OCI-LY7 (cell line): Measurements from ENCODE around the gene ARAP3. TPM values are rescaled to one million over a fixed set of nuclear protein-coding genes. Genes with fewer than 3 reads are reported as not detected.

Experiments used
- BruUV-seq: library from RNA; stranded (reverse); fragments of 400-500 nt; replicated peaks from 2 replicates; lab custom pipeline; 2021; lab: Mats Ljungman, UMichigan
- CTCF ChIA-PET: fragments of 300-600 bp; sonication (Branson Sonifier 250); formaldehyde crosslinking; loops from one replicate; lab custom pipeline; 2022; ENCODE audit warnings: antibody characterized with exemption; ENCODE audit not compliant: unreplicated experiment; lab: Charles Lee
- POLR2A ChIA-PET: fragments of 300-600 bp; sonication (Branson Sonifier 250); formaldehyde crosslinking; loops from one replicate; lab custom pipeline; 2022; ENCODE audit warnings: antibody characterized with exemption; lab: Charles Lee
- DNase-seq: peaks from one replicate; pipeline ENCODE4 v3.0.0-alpha.2; 2015; ENCODE audit warnings: low spot score
- H2AFZ ChIP-seq: fragments of 200-600 bp; sonication (generic), shearing (Covaris generic); 2 replicates; pipeline ENCODE4 v1.6.1; 2014; ENCODE audit warnings: mild to moderate bottlenecking, antibody characterized with exemption, low read length, moderate library complexity
- H3K27ac ChIP-seq: fragments of 200-600 bp; sonication (generic); 2 replicates; pipeline ENCODE4 v1.5.1; 2014; ENCODE audit warnings: mixed run types, low read depth, mild to moderate bottlenecking, moderate library complexity, low read length, inconsistent platforms; ENCODE audit not compliant: poor library complexity, severe bottlenecking
- H3K36me3 ChIP-seq: fragments of 200-600 bp; sonication (generic); 2 replicates; pipeline ENCODE4 v1.6.1; 2014; ENCODE audit warnings: mild to moderate bottlenecking, antibody characterized with exemption, low read length, moderate library complexity, mixed read lengths; ENCODE audit not compliant: insufficient read depth
- H3K4me1 ChIP-seq: fragments of 200-600 bp; sonication (generic); 2 replicates; pipeline ENCODE4 v1.5.1; 2014; ENCODE audit warnings: mild to moderate bottlenecking, low read length; ENCODE audit not compliant: insufficient read depth, poor library complexity, severe bottlenecking
- H3K4me2 ChIP-seq: fragments of 200-600 bp; sonication (generic); 2 replicates; pipeline ENCODE4 v1.6.1; 2014; ENCODE audit warnings: mild to moderate bottlenecking, low read length
- H3K4me3 ChIP-seq: fragments of 200-600 bp; sonication (generic); 2 replicates; pipeline ENCODE4 v1.5.1; 2014; ENCODE audit warnings: mild to moderate bottlenecking, low read depth, low read length; ENCODE audit not compliant: poor library complexity, severe bottlenecking
- H3K79me2 ChIP-seq: fragments of 200-600 bp; sonication (generic); 2 replicates; pipeline ENCODE4 v1.6.1; 2016; ENCODE audit warnings: low read depth, mild to moderate bottlenecking, low read length, moderate library complexity, mixed read lengths; ENCODE audit not compliant: insufficient read depth
- H3K9me2 ChIP-seq: fragments of 200-600 bp; sonication (generic); 2 replicates; pipeline ENCODE4 v1.6.1; 2016; ENCODE audit warnings: mild to moderate bottlenecking, low read length, mixed read lengths; ENCODE audit not compliant: insufficient read depth
- H3K9me3 ChIP-seq: fragments of 200-600 bp; sonication (generic); 2 replicates; pipeline ENCODE4 v1.6.1; 2014; ENCODE audit warnings: mild to moderate bottlenecking, mixed run types, low read length, mixed read lengths
- H4K20me1 ChIP-seq: fragments of 200-600 bp; sonication (generic); 2 replicates; pipeline ENCODE4 v1.6.1; 2014; ENCODE audit warnings: mild to moderate bottlenecking, antibody characterized with exemption, low read length, moderate library complexity, mixed read lengths; ENCODE audit not compliant: insufficient read depth
- CTCF ChIP-seq: fragments of 200-600 bp; sonication (generic); conservative IDR thresholded peaks from 2 replicates; pipeline ENCODE4 v1.5.1; 2014; ENCODE audit warnings: mild to moderate bottlenecking, antibody characterized with exemption, low read length, moderate library complexity, mixed read lengths
- EZH2phosphoT487 ChIP-seq: fragments of 200-600 bp; sonication (generic); IDR thresholded peaks from 2 replicates; pipeline ENCODE4 v1.6.1; 2018; ENCODE audit warnings: low read depth, borderline replicate concordance, mild to moderate bottlenecking, mixed run types, antibody characterized with exemption, low read length, moderate library complexity, mixed read lengths
- intact Hi-C: fragments of 100-400 bp; cut with micrococcal nuclease; formaldehyde crosslinking; loops from one replicate; pipeline ENCODE4 v1.10.0; 2022; ENCODE audit not compliant: unreplicated experiment
- total RNA-seq, 2 experiments: library from RNA; depleted of rRNA in 1 of 2; stranded (reverse); fragments of >200 nt in 1 of 2; shearing (Covaris generic) in 1 of 2; gene quantifications; 2 replicates each; pipeline ENCODE4 v1.2.3, GENCODE V29; 2014 to 2022

Gene ARAP3
- total RNA-seq, 2 experiments from 2014 or later = not detected

- ChIA-PET POLR2A (no interaction called here), CTCF (no interaction called here)
- TF ChIP-seq EZH2phosphoT487 (no peak), CTCF (no peak)
Observed at GRCh38 chr5:141711687-141712086, 29.7 kb upstream of the ARAP3 start.

GRCh38 chr5:141709699-141710267, 27.8 kb upstream of the ARAP3 start:
- TF ChIP-seq EZH2phosphoT487 = no peak
- TF ChIP-seq CTCF = no peak
- Histone ChIP-seq H3K36me3 (no peaks in the 10 kb centered on the region), H3K27ac (no peak overlapping the region), H3K9me2 (no peaks in the 10 kb centered on the region), H2AFZ (no peak overlapping the region), H3K4me3 (no peak overlapping the region), H4K20me1 (no peaks in the 10 kb centered on the region), H3K9me3 (no peaks in the 10 kb centered on the region), H3K4me2 (no peak overlapping the region), H3K4me1 (no peaks in the 10 kb centered on the region), H3K79me2 (no peaks in the 10 kb centered on the region)
- DNase-seq = no peak
- POLR2A ChIA-PET = no interaction called here
- CTCF ChIA-PET = no interaction called here
- intact Hi-C loops = no loop called here
- no TSS peak for BruUV-seq

More at GRCh38 chr5:141711687-141712086, 29.7 kb upstream of the ARAP3 start:
- Histone ChIP-seq H3K36me3 (no peaks in the 10 kb centered on the region), H3K4me3 (no peak overlapping the region), H3K79me2 (no peaks in the 10 kb centered on the region), H3K9me3 (no peaks in the 10 kb centered on the region), H3K27ac (no peak overlapping the region), H3K9me2 (no peaks in the 10 kb centered on the region), H3K4me1 (no peaks in the 10 kb centered on the region), H2AFZ (no peak overlapping the region), H4K20me1 (no peaks in the 10 kb centered on the region), H3K4me2 (no peak overlapping the region)
- DNase-seq = no peak
- intact Hi-C loops = no loop called here
- no TSS peak for BruUV-seq

GRCh38 chr5:141708016-141708415, 26.0 kb upstream of the ARAP3 start:
- Histone ChIP-seq H3K4me1 (no peaks in the 10 kb centered on the region), H2AFZ (no peak overlapping the region), H3K79me2 (no peaks in the 10 kb centered on the region), H3K9me2 (no peaks in the 10 kb centered on the region), H3K4me2 (no peak overlapping the region), H3K9me3 (no peaks in the 10 kb centered on the region), H4K20me1 (no peaks in the 10 kb centered on the region), H3K4me3 (no peak overlapping the region), H3K36me3 (no peaks in the 10 kb centered on the region), H3K27ac (no peak overlapping the region)
- POLR2A ChIA-PET = no interaction called here
- TF ChIP-seq CTCF (no peak), EZH2phosphoT487 (no peak)
- BruUV-seq = no TSS peak
- CTCF ChIA-PET = no interaction called here
- intact Hi-C loops = no loop called here
- no peak for DNase-seq
